SU-DHL-6 (cell line): ENCODE results near the gene DCTN2.

Source experiments
- EZH2phosphoT487 ChIP-seq: fragments of 200-600 bp; sonication (generic), shearing (Covaris generic); conservative IDR thresholded peaks from 2 replicates; pipeline ENCODE4 v1.6.1; 2018; ENCODE audit warnings: mild to moderate bottlenecking, antibody characterized with exemption, low read length, moderate library complexity, mixed read lengths
- TF ChIP-seq, protein P1 (sequence below): fragments of 200-600 bp; sonication (generic); IDR thresholded peaks from one replicate; pipeline ENCODE4 v1.5.1; 2017; ENCODE audit warnings: antibody characterized with exemption, mild to moderate bottlenecking, low read length, moderate library complexity; ENCODE audit not compliant: insufficient read depth, poor library complexity, severe bottlenecking

DNA sequence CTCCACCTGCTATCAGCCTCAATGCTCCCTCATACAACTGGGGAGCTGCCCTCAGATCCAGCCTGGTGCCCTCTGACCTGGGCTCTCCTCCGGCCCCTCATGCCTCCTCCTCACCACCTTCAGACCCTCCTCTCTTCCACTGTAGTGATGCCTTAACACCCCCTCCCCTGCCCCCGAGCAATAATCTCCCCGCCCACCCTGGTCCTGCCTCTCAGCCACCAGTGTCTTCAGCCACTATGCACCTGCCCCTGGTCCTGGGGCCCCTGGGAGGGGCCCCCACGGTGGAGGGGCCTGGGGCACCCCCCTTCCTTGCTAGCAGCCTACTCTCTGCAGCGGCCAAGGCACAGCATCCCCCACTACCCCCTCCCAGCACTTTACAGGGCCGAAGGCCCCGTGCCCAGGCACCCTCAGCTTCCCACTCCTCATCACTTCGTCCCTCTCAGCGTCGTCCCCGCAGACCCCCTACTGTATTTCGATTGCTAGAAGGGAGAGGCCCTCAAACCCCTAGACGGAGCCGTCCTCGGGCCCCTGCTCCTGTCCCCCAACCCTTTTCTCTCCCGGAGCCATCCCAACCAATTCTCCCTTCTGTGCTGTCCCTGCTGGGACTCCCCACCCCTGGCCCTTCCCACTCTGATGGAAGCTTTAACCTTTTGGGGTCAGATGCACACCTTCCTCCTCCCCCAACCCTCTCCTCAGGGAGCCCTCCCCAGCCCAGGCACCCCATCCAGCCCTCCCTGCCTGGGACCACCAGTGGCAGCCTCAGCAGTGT is 21.2 kb downstream of the DCTN2 start:
- TF ChIP-seq, protein P1, sequence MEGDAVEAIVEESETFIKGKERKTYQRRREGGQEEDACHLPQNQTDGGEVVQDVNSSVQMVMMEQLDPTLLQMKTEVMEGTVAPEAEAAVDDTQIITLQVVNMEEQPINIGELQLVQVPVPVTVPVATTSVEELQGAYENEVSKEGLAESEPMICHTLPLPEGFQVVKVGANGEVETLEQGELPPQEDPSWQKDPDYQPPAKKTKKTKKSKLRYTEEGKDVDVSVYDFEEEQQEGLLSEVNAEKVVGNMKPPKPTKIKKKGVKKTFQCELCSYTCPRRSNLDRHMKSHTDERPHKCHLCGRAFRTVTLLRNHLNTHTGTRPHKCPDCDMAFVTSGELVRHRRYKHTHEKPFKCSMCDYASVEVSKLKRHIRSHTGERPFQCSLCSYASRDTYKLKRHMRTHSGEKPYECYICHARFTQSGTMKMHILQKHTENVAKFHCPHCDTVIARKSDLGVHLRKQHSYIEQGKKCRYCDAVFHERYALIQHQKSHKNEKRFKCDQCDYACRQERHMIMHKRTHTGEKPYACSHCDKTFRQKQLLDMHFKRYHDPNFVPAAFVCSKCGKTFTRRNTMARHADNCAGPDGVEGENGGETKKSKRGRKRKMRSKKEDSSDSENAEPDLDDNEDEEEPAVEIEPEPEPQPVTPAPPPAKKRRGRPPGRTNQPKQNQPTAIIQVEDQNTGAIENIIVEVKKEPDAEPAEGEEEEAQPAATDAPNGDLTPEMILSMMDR, result no peak
- no peak for TF ChIP-seq EZH2phosphoT487
